ENCODE measurements around the gene ZBTB17. TPM values are rescaled to one million over a fixed set of nuclear protein-coding genes. Genes with fewer than 3 reads are reported as not detected.
"Not testable (repeated sequence)": the region's sequence is repeated elsewhere in the genome, so short reads cannot be mapped to it uniquely, and the experiment has no call there.

The ZBTB17 gene
- total and polyA plus RNA-seq, 5 donors from 2014 or later = 13.5 to 93.0 (median 18.1) TPM

- Mint-ChIP-seq H3K4me1 (peaks cover 0 to 3% (median 0%) of the 10 kb centered on the region in 4 donors), H3K4me3 (no peak overlapping the region), H3K27ac (no peak overlapping the region), H3K36me3 (peaks cover 70% of the 10 kb centered on the region), H3K27me3 (no peaks in the 10 kb centered on the region), H3K9me3 (no peaks in the 10 kb centered on the region)
- no peak overlapping the region for H3K4me3 ChIP-seq (ENCODE audit: low read depth, low read length)
- no peak overlapping the region for H3K27ac ChIP-seq (ENCODE audit: insufficient read depth, low read length, poor library complexity, severe bottlenecking)
- H3K4me1 ChIP-seq (ENCODE audit: control insufficient read depth, insufficient read depth, low read length, poor library complexity, severe bottlenecking) = no peaks in the 10 kb centered on the region
- no peaks in the 10 kb centered on the region for H3K27me3 ChIP-seq (ENCODE audit: control insufficient read depth, insufficient read depth, low read length)
- ATAC-seq (ENCODE audit: low read depth in 2 of 2) = no peak
- no peak for DNase-seq
- peaks cover 85% of the 10 kb centered on the region for H3K36me3 ChIP-seq (ENCODE audit: control insufficient read depth, insufficient read depth, low read length)
- H3K9me3 ChIP-seq (ENCODE audit: control insufficient read depth in 2 of 2, low read length in 2 of 2) = no peaks in the 10 kb centered on the region
Measured at GRCh38 chr1:15931401-15931800, 44.5 kb downstream of the ZBTB17 start.

- Mint-ChIP-seq H3K9me3 (peaks cover 0 to 1% (median 0%) of the 10 kb centered on the region in 7 donors), H3K4me1 (peaks cover 0 to 3% (median 0%) of the 10 kb centered on the region in 4 donors), H3K27ac (peak overlapping the region in 2 of 3 donors; percentile 29 to 67), H3K36me3 (peaks cover 57% of the 10 kb centered on the region), H3K27me3 (no peaks in the 10 kb centered on the region), H3K4me3 (no peak overlapping the region)
- Histone ChIP-seq H3K36me3 (ENCODE audit: control insufficient read depth, insufficient read depth, low read length) (peaks cover 89% of the 10 kb centered on the region), H3K27ac (ENCODE audit: insufficient read depth, low read length, poor library complexity, severe bottlenecking) (no peak overlapping the region), H3K9me3 (ENCODE audit: control insufficient read depth in 2 of 2, low read length in 2 of 2) (no peaks in the 10 kb centered on the region), H3K4me1 (ENCODE audit: control insufficient read depth, insufficient read depth, low read length, poor library complexity, severe bottlenecking) (no peaks in the 10 kb centered on the region), H3K4me3 (ENCODE audit: low read depth, low read length) (no peak overlapping the region), H3K27me3 (ENCODE audit: control insufficient read depth, insufficient read depth, low read length) (no peaks in the 10 kb centered on the region)
- ATAC-seq (ENCODE audit: low read depth in 2 of 2) (no peak), DNase-seq (no peak)
Measured at GRCh38 chr1:15928971-15929965, 46.6 kb downstream of the ZBTB17 start.

DNA sequence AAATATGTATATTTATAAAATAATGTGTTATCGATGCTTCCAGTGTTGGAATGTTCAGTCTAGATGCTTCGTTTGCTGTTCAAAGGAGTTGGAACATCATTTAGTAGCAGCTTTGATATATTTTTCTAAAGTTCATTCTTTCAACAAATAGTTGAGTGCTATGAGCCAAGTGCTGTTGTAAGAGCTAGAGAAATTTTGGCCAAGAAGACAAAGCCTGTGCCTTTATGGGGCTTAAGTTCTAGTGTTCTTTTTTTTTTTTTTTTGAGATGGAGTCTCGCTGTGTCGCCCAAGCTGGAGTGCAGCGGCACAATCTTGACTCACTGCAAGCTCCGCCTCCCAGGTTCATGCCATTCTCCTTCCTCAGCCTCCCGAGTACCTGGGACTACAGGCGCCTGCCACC, 49.5 kb downstream of the ZBTB17 start:
- H3K9me3 ChIP-seq (ENCODE audit: control insufficient read depth in 2 of 2, low read length in 2 of 2); H3K4me3 Mint-ChIP-seq; H3K9me3 Mint-ChIP-seq; H3K27ac Mint-ChIP-seq; H3K27me3 ChIP-seq (ENCODE audit: control insufficient read depth, insufficient read depth, low read length); ATAC-seq (ENCODE audit: low read depth in 2 of 2); H3K4me1 ChIP-seq (ENCODE audit: control insufficient read depth, insufficient read depth, low read length, poor library complexity, severe bottlenecking); H3K27me3 Mint-ChIP-seq; H3K27ac ChIP-seq (ENCODE audit: insufficient read depth, low read length, poor library complexity, severe bottlenecking); DNase-seq; H3K4me1 Mint-ChIP-seq; H3K4me3 ChIP-seq (ENCODE audit: low read depth, low read length): not testable (repeated sequence)
- H3K36me3 Mint-ChIP-seq = peaks cover 52% of the 10 kb centered on the region
- peaks cover 85% of the 10 kb centered on the region for H3K36me3 ChIP-seq (ENCODE audit: control insufficient read depth, insufficient read depth, low read length)

DNA sequence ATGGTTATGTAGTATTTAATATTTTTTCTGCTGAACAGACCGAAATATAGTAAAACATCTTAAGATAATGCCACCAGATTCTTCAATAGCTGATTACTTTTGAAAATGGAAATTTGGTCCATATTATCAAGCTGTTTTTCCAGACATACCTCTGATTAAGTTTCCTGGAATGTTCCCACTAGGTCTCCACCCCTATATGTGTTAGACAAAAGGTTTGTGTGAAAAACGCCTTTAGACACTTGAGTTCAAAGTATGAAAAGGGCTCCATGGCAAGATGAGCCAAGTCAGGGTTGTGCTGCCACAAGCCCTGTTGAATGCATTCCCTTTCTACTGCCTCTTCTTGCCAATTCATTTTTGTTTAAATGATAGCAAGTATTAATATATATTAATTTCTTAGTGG, 52.7 kb downstream of the ZBTB17 start:
- Mint-ChIP-seq H3K36me3 (peaks cover 38% of the 10 kb centered on the region), H3K27ac (no peak overlapping the region), H3K27me3 (no peaks in the 10 kb centered on the region), H3K4me3 (no peak overlapping the region), H3K9me3 (peaks cover 0 to 1% (median 0%) of the 10 kb centered on the region in 7 donors), H3K4me1 (peaks cover 13 to 15% (median 14%) of the 10 kb centered on the region in 4 donors)
- Histone ChIP-seq H3K36me3 (ENCODE audit: control insufficient read depth, insufficient read depth, low read length) (peaks cover 82% of the 10 kb centered on the region), H3K9me3 (ENCODE audit: control insufficient read depth in 2 of 2, low read length in 2 of 2) (no peaks in the 10 kb centered on the region), H3K4me3 (ENCODE audit: low read depth, low read length) (no peak overlapping the region), H3K27me3 (ENCODE audit: control insufficient read depth, insufficient read depth, low read length) (no peaks in the 10 kb centered on the region), H3K27ac (ENCODE audit: insufficient read depth, low read length, poor library complexity, severe bottlenecking) (no peak overlapping the region), H3K4me1 (ENCODE audit: control insufficient read depth, insufficient read depth, low read length, poor library complexity, severe bottlenecking) (no peaks in the 10 kb centered on the region)
- no peak for ATAC-seq (ENCODE audit: low read depth in 2 of 2)
- no peak for DNase-seq

GRCh38 chr1:15918962-15919715, 56.8 kb downstream of the ZBTB17 start:
- peaks cover 45% of the 10 kb centered on the region for H3K36me3 Mint-ChIP-seq

GRCh38 chr1:15916916-15917315, 59.0 kb downstream of the ZBTB17 start:
- Mint-ChIP-seq H3K4me1 (peaks cover 19 to 47% (median 33%) of the 10 kb centered on the region in 4 donors), H3K36me3 (peaks cover 41% of the 10 kb centered on the region), H3K4me3 (peak overlapping the region in 3 of 4 donors; percentile 10 to 52 (median 21)), H3K27me3 (no peaks in the 10 kb centered on the region), H3K27ac (peak overlapping the region in 1 of 3 donors; percentile 40), H3K9me3 (no peaks in the 10 kb centered on the region)
- Histone ChIP-seq H3K9me3 (ENCODE audit: control insufficient read depth in 2 of 2, low read length in 2 of 2) (no peaks in the 10 kb centered on the region), H3K27ac (ENCODE audit: insufficient read depth, low read length, poor library complexity, severe bottlenecking) (no peak overlapping the region), H3K36me3 (ENCODE audit: control insufficient read depth, insufficient read depth, low read length) (peaks cover 72% of the 10 kb centered on the region), H3K4me3 (ENCODE audit: low read depth, low read length) (no peak overlapping the region), H3K27me3 (ENCODE audit: control insufficient read depth, insufficient read depth, low read length) (no peaks in the 10 kb centered on the region), H3K4me1 (ENCODE audit: control insufficient read depth, insufficient read depth, low read length, poor library complexity, severe bottlenecking) (peaks cover 9% of the 10 kb centered on the region)
- ATAC-seq (ENCODE audit: low read depth in 2 of 2) = no peak
- no peak for DNase-seq

More at GRCh38 chr1:15918962-15919715, 56.8 kb downstream of the ZBTB17 start:
- H3K4me3 Mint-ChIP-seq = no peak overlapping the region
- no peaks in the 10 kb centered on the region for H3K27me3 Mint-ChIP-seq
- peaks cover 19 to 45% (median 28%) of the 10 kb centered on the region in 4 donors for H3K4me1 Mint-ChIP-seq
- H3K27ac Mint-ChIP-seq = peak overlapping the region; percentile 20 to 88 (median 39)
- Histone ChIP-seq H3K4me1 (ENCODE audit: control insufficient read depth, insufficient read depth, low read length, poor library complexity, severe bottlenecking) (peaks cover 9% of the 10 kb centered on the region), H3K27ac (ENCODE audit: insufficient read depth, low read length, poor library complexity, severe bottlenecking) (no peak overlapping the region), H3K4me3 (ENCODE audit: low read depth, low read length) (no peak overlapping the region), H3K9me3 (ENCODE audit: control insufficient read depth in 2 of 2, low read length in 2 of 2) (no peaks in the 10 kb centered on the region), H3K27me3 (ENCODE audit: control insufficient read depth, insufficient read depth, low read length) (no peaks in the 10 kb centered on the region), H3K36me3 (ENCODE audit: control insufficient read depth, insufficient read depth, low read length) (peaks cover 75% of the 10 kb centered on the region)
- H3K9me3 Mint-ChIP-seq = no peaks in the 10 kb centered on the region
- DNase-seq = peak in 2 of 3 donors; percentile 17 to 77
- ATAC-seq (ENCODE audit: low read depth in 2 of 2) = peak; percentile 90 to 96

- H3K9me3 ChIP-seq (ENCODE audit: control insufficient read depth in 2 of 2, low read length in 2 of 2) = no peaks in the 10 kb centered on the region
- DNase-seq = no peak
- peaks cover 71% of the 10 kb centered on the region for H3K36me3 ChIP-seq (ENCODE audit: control insufficient read depth, insufficient read depth, low read length)
- peaks cover 9% of the 10 kb centered on the region for H3K4me1 ChIP-seq (ENCODE audit: control insufficient read depth, insufficient read depth, low read length, poor library complexity, severe bottlenecking)
- H3K27me3 Mint-ChIP-seq = no peaks in the 10 kb centered on the region
- no peaks in the 10 kb centered on the region for H3K27me3 ChIP-seq (ENCODE audit: control insufficient read depth, insufficient read depth, low read length)
- peaks cover 19 to 47% (median 33%) of the 10 kb centered on the region in 4 donors for H3K4me1 Mint-ChIP-seq
- H3K36me3 Mint-ChIP-seq = peaks cover 39% of the 10 kb centered on the region
- ATAC-seq (ENCODE audit: low read depth in 2 of 2) = no peak
- peak overlapping the region; percentile 40 to 91 (median 82) for H3K27ac Mint-ChIP-seq
- no peak overlapping the region for H3K27ac ChIP-seq (ENCODE audit: insufficient read depth, low read length, poor library complexity, severe bottlenecking)
- peak overlapping the region; percentile 55 for H3K4me3 ChIP-seq (ENCODE audit: low read depth, low read length)
- peak overlapping the region in 3 of 4 donors; percentile 52 to 76 (median 62) for H3K4me3 Mint-ChIP-seq
- no peaks in the 10 kb centered on the region for H3K9me3 Mint-ChIP-seq
Measured at GRCh38 chr1:15916417-15916816, 59.5 kb downstream of the ZBTB17 start.
